ENCODE results near the gene SPRR2E. TPM values are rescaled to one million over a fixed set of nuclear protein-coding genes. Genes with fewer than 3 reads are reported as not detected.
"Not testable (repeated sequence)": the region's sequence is repeated elsewhere in the genome, so short reads cannot be mapped to it uniquely, and the experiment has no call there.

SPRR2E gene
- total RNA-seq, 5 donors from 2014 or later (not counting 1 experiment from before 2014, with no cell fraction given), result not detected

DNA sequence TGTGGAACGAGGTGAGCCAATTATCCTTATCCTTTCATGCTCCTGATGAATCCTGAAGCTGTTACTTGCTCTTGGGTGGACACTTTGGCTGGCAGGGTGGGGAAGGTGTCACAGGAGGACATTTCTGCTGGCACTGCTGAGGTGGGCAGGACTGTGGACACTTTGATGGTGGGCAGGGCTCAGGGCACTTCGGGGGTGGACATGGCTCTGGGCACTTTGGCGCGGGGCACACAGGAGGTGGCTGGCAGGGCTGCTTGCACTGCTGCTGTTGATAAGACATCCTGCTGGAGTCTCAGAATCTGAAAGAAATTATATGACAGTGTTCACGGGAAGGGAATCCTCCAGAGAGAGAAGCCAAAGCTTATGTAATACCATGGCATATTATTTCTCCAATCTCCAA lies 18.1 kb upstream of the SPRR2E start:
- H3K4me3 ChIP-seq (ENCODE audit: control insufficient read depth in 1 of 2, extremely low read depth in 1 of 2, low read length in 1 of 2); H3K27me3 ChIP-seq (replicated peaks in 1 of 2; ENCODE audit: control insufficient read depth in 2 of 2, extremely low read depth in 1 of 2, insufficient read depth in 2 of 2, low read length in 1 of 2); H3K36me3 ChIP-seq (ENCODE audit: control insufficient read depth in 2 of 2, extremely low read depth in 1 of 2, insufficient read depth in 1 of 2, low read length in 1 of 2); H3K4me3 Mint-ChIP-seq; POLR2A ChIA-PET; DNase-seq; ATAC-seq (replicated peaks in 1 of 4); H3K4me1 Mint-ChIP-seq; H3K27ac ChIP-seq (ENCODE audit: low read length); H3K9me3 Mint-ChIP-seq; H3K9me3 ChIP-seq; H3K36me3 Mint-ChIP-seq; H3K4me1 ChIP-seq (ENCODE audit: control insufficient read depth in 1 of 2, extremely low read depth in 1 of 2, insufficient read depth in 2 of 2, low read length in 2 of 2); CTCF ChIA-PET; H3K27ac Mint-ChIP-seq: not testable (repeated sequence)
- H3K27me3 Mint-ChIP-seq, result peaks cover 23 to 27% of the 10 kb centered on the region in 2 donors
- whole genome bisulfite sequencing (ENCODE audit: insufficient coverage), result 60% methylated on average over 3 of the region's 5 CpGs

GRCh38 chr1:153100245-153100644 lies 5.9 kb upstream of the SPRR2E start:
- Mint-ChIP-seq H3K27me3 (peaks cover 14 to 23% of the 10 kb centered on the region in 2 donors), H3K36me3 (no peaks in the 10 kb centered on the region), H3K4me3 (no peak overlapping the region), H3K27ac (no peak overlapping the region), H3K4me1 (no peaks in the 10 kb centered on the region), H3K9me3 (peaks cover 0 to 3% (median 0%) of the 10 kb centered on the region in 3 donors)
- no peak overlapping the region for H3K4me3 ChIP-seq (ENCODE audit: control insufficient read depth in 1 of 2, extremely low read depth in 1 of 2, low read length in 1 of 2)
- peaks cover 0 to 12% of the 10 kb centered on the region in 2 experiments for H3K27me3 ChIP-seq (replicated peaks in 1 of 2; ENCODE audit: control insufficient read depth in 2 of 2, extremely low read depth in 1 of 2, insufficient read depth in 2 of 2, low read length in 1 of 2)
- CTCF ChIA-PET, result no interaction called here
- no peak overlapping the region for H3K27ac ChIP-seq (ENCODE audit: low read length)
- H3K36me3 ChIP-seq (ENCODE audit: control insufficient read depth in 2 of 2, extremely low read depth in 1 of 2, insufficient read depth in 1 of 2, low read length in 1 of 2), result no peaks in the 10 kb centered on the region
- WGBS (ENCODE audit: insufficient coverage), result no CpG with 5 or more reads among the region's 5 CpGs
- DNase-seq (no peak), ATAC-seq (replicated peaks in 1 of 4) (no peak)
- POLR2A ChIA-PET, result no interaction called here
- no peaks in the 10 kb centered on the region for H3K9me3 ChIP-seq
- H3K4me1 ChIP-seq (ENCODE audit: control insufficient read depth in 1 of 2, extremely low read depth in 1 of 2, insufficient read depth in 2 of 2, low read length in 2 of 2), result no peaks in the 10 kb centered on the region

GRCh38 chr1:153099461-153100045 lies 5.2 kb upstream of the SPRR2E start:
- Mint-ChIP-seq H3K36me3 (no peaks in the 10 kb centered on the region), H3K4me1 (no peaks in the 10 kb centered on the region), H3K27ac (no peak overlapping the region), H3K27me3 (peaks cover 17 to 23% of the 10 kb centered on the region in 2 donors), H3K9me3 (peaks cover 0 to 3% (median 0%) of the 10 kb centered on the region in 3 donors), H3K4me3 (no peak overlapping the region)
- peaks cover 0 to 12% of the 10 kb centered on the region in 2 experiments for H3K27me3 ChIP-seq (replicated peaks in 1 of 2; ENCODE audit: control insufficient read depth in 2 of 2, extremely low read depth in 1 of 2, insufficient read depth in 2 of 2, low read length in 1 of 2)
- no peak overlapping the region for H3K27ac ChIP-seq (ENCODE audit: low read length)
- 95% methylated on average over 2 of the region's 9 CpGs for WGBS (ENCODE audit: insufficient coverage)
- POLR2A ChIA-PET, result no interaction called here
- H3K4me3 ChIP-seq (ENCODE audit: control insufficient read depth in 1 of 2, extremely low read depth in 1 of 2, low read length in 1 of 2), result no peak overlapping the region
- H3K36me3 ChIP-seq (ENCODE audit: control insufficient read depth in 2 of 2, extremely low read depth in 1 of 2, insufficient read depth in 1 of 2, low read length in 1 of 2), result no peaks in the 10 kb centered on the region
- no peaks in the 10 kb centered on the region for H3K4me1 ChIP-seq (ENCODE audit: control insufficient read depth in 1 of 2, extremely low read depth in 1 of 2, insufficient read depth in 2 of 2, low read length in 2 of 2)
- ATAC-seq (replicated peaks in 1 of 4), result no peak
- no peaks in the 10 kb centered on the region for H3K9me3 ChIP-seq
- DNase-seq, result no peak
- CTCF ChIA-PET, result no interaction called here

DNA sequence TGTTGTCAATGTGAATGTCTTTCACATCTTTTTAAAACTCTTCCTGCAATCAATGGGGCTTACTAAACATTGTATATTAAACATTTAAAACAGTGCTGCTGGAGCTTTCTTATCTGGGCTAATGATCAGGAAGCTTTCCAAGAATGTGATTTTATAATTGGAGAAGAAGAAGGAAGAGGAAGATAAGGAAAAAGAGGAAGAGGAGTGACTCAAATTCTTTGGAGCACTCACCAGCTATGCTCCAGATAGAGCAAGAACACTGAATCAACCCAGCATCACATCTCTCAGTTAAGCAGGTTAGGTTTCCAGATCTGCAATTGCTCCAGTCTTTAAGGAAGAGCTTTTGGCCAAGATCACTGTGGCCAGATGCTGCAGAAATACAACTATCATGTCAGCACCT lies 1.4 kb upstream of the SPRR2E start:
- DNase-seq, result no peak
- H3K36me3 Mint-ChIP-seq, result no peaks in the 10 kb centered on the region

GRCh38 chr1:153087652-153088051 lies 6.7 kb downstream of the SPRR2E start:
- CTCF ChIA-PET, result no interaction called here
- POLR2A ChIA-PET, result no interaction called here
- Mint-ChIP-seq H3K9me3 (peaks cover 0 to 5% (median 0%) of the 10 kb centered on the region in 3 donors), H3K27ac (no peak overlapping the region), H3K4me3 (no peak overlapping the region), H3K27me3 (peaks cover 20 to 26% of the 10 kb centered on the region in 2 donors), H3K36me3 (no peaks in the 10 kb centered on the region), H3K4me1 (no peaks in the 10 kb centered on the region)
- H3K27ac ChIP-seq (ENCODE audit: low read length), result no peak overlapping the region
- DNase-seq, result no peak
- H3K9me3 ChIP-seq, result no peaks in the 10 kb centered on the region
- no peak for ATAC-seq (replicated peaks in 1 of 4)
- 100% methylated on average over 1 of the region's 1 CpG for WGBS (ENCODE audit: insufficient coverage)
- peaks cover 0 to 15% of the 10 kb centered on the region in 2 experiments for H3K27me3 ChIP-seq (replicated peaks in 1 of 2; ENCODE audit: control insufficient read depth in 2 of 2, extremely low read depth in 1 of 2, insufficient read depth in 2 of 2, low read length in 1 of 2)
- H3K4me3 ChIP-seq (ENCODE audit: control insufficient read depth in 1 of 2, extremely low read depth in 1 of 2, low read length in 1 of 2), result no peak overlapping the region
- H3K4me1 ChIP-seq (ENCODE audit: control insufficient read depth in 1 of 2, extremely low read depth in 1 of 2, insufficient read depth in 2 of 2, low read length in 2 of 2), result no peaks in the 10 kb centered on the region
- no peaks in the 10 kb centered on the region for H3K36me3 ChIP-seq (ENCODE audit: control insufficient read depth in 2 of 2, extremely low read depth in 1 of 2, insufficient read depth in 1 of 2, low read length in 1 of 2)

More for the DNA sequence above, 1.4 kb upstream of the SPRR2E start:
- H3K9me3 ChIP-seq, result no peaks in the 10 kb centered on the region
- peaks cover 8 to 23% of the 10 kb centered on the region in 2 donors for H3K27me3 Mint-ChIP-seq
- H3K27me3 ChIP-seq (replicated peaks in 1 of 2; ENCODE audit: control insufficient read depth in 2 of 2, extremely low read depth in 1 of 2, insufficient read depth in 2 of 2, low read length in 1 of 2), result peaks cover 0 to 6% of the 10 kb centered on the region in 2 experiments
- no peak overlapping the region for H3K4me3 ChIP-seq (ENCODE audit: control insufficient read depth in 1 of 2, extremely low read depth in 1 of 2, low read length in 1 of 2)
- no peak for ATAC-seq (replicated peaks in 1 of 4)
- ChIA-PET CTCF (no interaction called here), POLR2A (no interaction called here)
- H3K9me3 Mint-ChIP-seq, result no peaks in the 10 kb centered on the region
- no peaks in the 10 kb centered on the region for H3K4me1 Mint-ChIP-seq
- H3K4me1 ChIP-seq (ENCODE audit: control insufficient read depth in 1 of 2, extremely low read depth in 1 of 2, insufficient read depth in 2 of 2, low read length in 2 of 2), result no peaks in the 10 kb centered on the region
- no peak overlapping the region for H3K27ac ChIP-seq (ENCODE audit: low read length)
- H3K36me3 ChIP-seq (ENCODE audit: control insufficient read depth in 2 of 2, extremely low read depth in 1 of 2, insufficient read depth in 1 of 2, low read length in 1 of 2), result no peaks in the 10 kb centered on the region
- no peak overlapping the region for H3K4me3 Mint-ChIP-seq
- H3K27ac Mint-ChIP-seq, result no peak overlapping the region

- CTCF ChIA-PET, result no interaction called here
- WGBS (ENCODE audit: insufficient coverage), result no CpG with 5 or more reads among the region's 3 CpGs
- no peak overlapping the region for H3K27ac Mint-ChIP-seq
Measured at GRCh38 chr1:153081736-153082135, 12.6 kb downstream of the SPRR2E start.

More at GRCh38 chr1:153081736-153082135, 12.6 kb downstream of the SPRR2E start:
- no peaks in the 10 kb centered on the region for H3K4me1 ChIP-seq (ENCODE audit: control insufficient read depth in 1 of 2, extremely low read depth in 1 of 2, insufficient read depth in 2 of 2, low read length in 2 of 2)
- no peak overlapping the region for H3K4me3 ChIP-seq (ENCODE audit: control insufficient read depth in 1 of 2, extremely low read depth in 1 of 2, low read length in 1 of 2)
- H3K27me3 Mint-ChIP-seq, result peaks cover 32 to 34% of the 10 kb centered on the region in 2 donors
- H3K36me3 ChIP-seq (ENCODE audit: control insufficient read depth in 2 of 2, extremely low read depth in 1 of 2, insufficient read depth in 1 of 2, low read length in 1 of 2), result no peaks in the 10 kb centered on the region
- ATAC-seq (replicated peaks in 1 of 4) (no peak), DNase-seq (no peak)
- H3K27ac ChIP-seq (ENCODE audit: low read length), result no peak overlapping the region
- H3K27me3 ChIP-seq (replicated peaks in 1 of 2; ENCODE audit: control insufficient read depth in 2 of 2, extremely low read depth in 1 of 2, insufficient read depth in 2 of 2, low read length in 1 of 2), result peaks cover 0 to 13% of the 10 kb centered on the region in 2 experiments
- no peak overlapping the region for H3K4me3 Mint-ChIP-seq
- no peaks in the 10 kb centered on the region for H3K4me1 Mint-ChIP-seq
- peaks cover 7 to 13% (median 9%) of the 10 kb centered on the region in 3 donors for H3K9me3 Mint-ChIP-seq
- POLR2A ChIA-PET, result no interaction called here
- H3K9me3 ChIP-seq, result no peaks in the 10 kb centered on the region
- no peaks in the 10 kb centered on the region for H3K36me3 Mint-ChIP-seq
